ENCODE results near the gene ASNS. TPM values are rescaled to one million over a fixed set of nuclear protein-coding genes. Genes with fewer than 3 reads are reported as not detected.

The ASNS gene
- polyA plus RNA-seq, 1 of the 3 experiments (the other 2 are of a cell fraction) = 11.8 TPM

- no peak overlapping the region for H2AFZ ChIP-seq (ENCODE audit: low read depth)
- H3K79me2 ChIP-seq (ENCODE audit: insufficient read depth) = no peaks in the 10 kb centered on the region
- no peaks in the 10 kb centered on the region for H4K20me1 ChIP-seq (ENCODE audit: insufficient read depth)
- TF ChIP-seq FOXM1 (IDR thresholded peaks at IDR 0.05; ENCODE audit: low read depth) (no peak), ZBTB33 (IDR thresholded peaks at IDR 0.05; ENCODE audit: borderline replicate concordance, low read depth) (no peak), EZH2phosphoT487 (IDR thresholded peaks at IDR 0.05; ENCODE audit: borderline replicate concordance, low read depth) (no peak), NRF1 (IDR thresholded peaks at IDR 0.05; ENCODE audit: low read depth, low read length) (no peak), RAD21 (IDR thresholded peaks at IDR 0.05; ENCODE audit: low read length) (no peak), TAF1 (IDR thresholded peaks at IDR 0.05; ENCODE audit: borderline replicate concordance, low read depth, low read length) (no peak), SIN3A (IDR thresholded peaks at IDR 0.05; ENCODE audit: borderline replicate concordance, low read depth, low read length) (no peak), SMC3 (IDR thresholded peaks at IDR 0.05; ENCODE audit: low read depth, low read length) (no peak), POLR2AphosphoS5 (IDR thresholded peaks at IDR 0.05; ENCODE audit: low read depth, low read length) (no peak), YY1 (IDR thresholded peaks at IDR 0.05; ENCODE audit: low read depth) (no peak), JUND (IDR thresholded peaks at IDR 0.05) (no peak), TEAD4 (IDR thresholded peaks at IDR 0.05; ENCODE audit: borderline replicate concordance, insufficient read depth) (no peak), GABPA (IDR thresholded peaks at IDR 0.05; ENCODE audit: low read depth) (no peak), ELF1 (IDR thresholded peaks at IDR 0.05) (no peak), MXI1 (IDR thresholded peaks at IDR 0.05; ENCODE audit: low read depth, low read length) (no peak), FOSL2 (IDR thresholded peaks at IDR 0.05; ENCODE audit: borderline replicate concordance, low read depth) (no peak), MAX (IDR thresholded peaks at IDR 0.05; ENCODE audit: low read depth) (no peak)
- H3K4me1 ChIP-seq (ENCODE audit: control insufficient read depth in 1 of 2, insufficient read depth in 2 of 2, low read depth in 1 of 2, low read length in 1 of 2) = no peaks in the 10 kb centered on the region
- no peak overlapping the region for H3K4me3 ChIP-seq (ENCODE audit: low read depth in 2 of 2, low read length in 1 of 2)
- no peak overlapping the region for H3K27ac ChIP-seq (ENCODE audit: low read depth in 2 of 2, low read length in 1 of 2)
- H3K9ac ChIP-seq = no peak overlapping the region
- no peaks in the 10 kb centered on the region for H3K36me3 ChIP-seq (replicated peaks in 1 of 2; ENCODE audit: control insufficient read depth in 1 of 2, insufficient read depth in 2 of 2, low read length in 1 of 2)
- DNase-seq = no peak
- H3K9me2 ChIP-seq = 0 out of 2 replicates have a peak, but pooled peaks cover 3% of the 10 kb centered on the region
- no peak overlapping the region for H3K4me2 ChIP-seq
- POLR2A ChIA-PET = no interaction called here
- CTCF ChIA-PET = interaction anchor here (1.4 to 1.8 kb wide), 2 partner anchors 17 to 27 kb away, joined by 5 to 13 read pairs; no protein-coding TSS in a partner anchor
- no peaks in the 10 kb centered on the region for H3F3A ChIP-seq (replicated peaks; ENCODE audit: insufficient read depth)
- peaks cover 5% of the 10 kb centered on the region; the same call in 1 of the 2 replicates for H3K27me3 ChIP-seq (ENCODE audit: insufficient read depth)
- no peaks in the 10 kb centered on the region for H3K9me3 ChIP-seq
Measured at GRCh38 chr7:97819161-97819560, 53.0 kb downstream of the ASNS start.

GRCh38 chr7:97818066-97818663 lies 54.0 kb downstream of the ASNS start:
- ChIA-PET CTCF (interaction anchor here (0.7 to 1.8 kb wide), 4 partner anchors 15 to 714 kb away, joined by 3 to 13 read pairs (median 8); no protein-coding TSS in a partner anchor), POLR2A (no interaction called here)
- Histone ChIP-seq H4K20me1 (ENCODE audit: insufficient read depth) (no peaks in the 10 kb centered on the region), H3K27me3 (ENCODE audit: insufficient read depth) (no peaks in the 10 kb centered on the region), H2AFZ (ENCODE audit: low read depth) (no peak overlapping the region), H3F3A (replicated peaks; ENCODE audit: insufficient read depth) (no peaks in the 10 kb centered on the region), H3K36me3 (replicated peaks in 1 of 2; ENCODE audit: control insufficient read depth in 1 of 2, insufficient read depth in 2 of 2, low read length in 1 of 2) (no peaks in the 10 kb centered on the region), H3K27ac (ENCODE audit: low read depth in 2 of 2, low read length in 1 of 2) (no peak overlapping the region), H3K4me2 (no peak overlapping the region), H3K9ac (no peak overlapping the region), H3K4me1 (ENCODE audit: control insufficient read depth in 1 of 2, insufficient read depth in 2 of 2, low read depth in 1 of 2, low read length in 1 of 2) (no peaks in the 10 kb centered on the region), H3K79me2 (ENCODE audit: insufficient read depth) (no peaks in the 10 kb centered on the region), H3K9me2 (0 out of 2 replicates have a peak, but pooled peaks cover 3% of the 10 kb centered on the region), H3K9me3 (no peaks in the 10 kb centered on the region), H3K4me3 (ENCODE audit: low read depth in 2 of 2, low read length in 1 of 2) (no peak overlapping the region)
- DNase-seq = no peak
- 3% methylated on average over 5 of the region's 5 CpGs for WGBS (ENCODE audit: low lambda C conversion rate)
- TF ChIP-seq FOSL2 (IDR thresholded peaks at IDR 0.05; ENCODE audit: borderline replicate concordance, low read depth) (no peak), TCF12 (IDR thresholded peaks at IDR 0.05) (no peak), EZH2phosphoT487 (IDR thresholded peaks at IDR 0.05; ENCODE audit: borderline replicate concordance, low read depth) (no peak), SIN3A (IDR thresholded peaks at IDR 0.05; ENCODE audit: borderline replicate concordance, low read depth, low read length) (no peak), POLR2AphosphoS5 (IDR thresholded peaks at IDR 0.05; ENCODE audit: low read depth, low read length) (no peak), FOXJ3 (CRISPR knock-in tag; IDR thresholded peaks at IDR 0.05) (no peak), TAF1 (IDR thresholded peaks at IDR 0.05; ENCODE audit: borderline replicate concordance, low read depth, low read length) (no peak), USF1 (IDR thresholded peaks at IDR 0.05; ENCODE audit: borderline replicate concordance, low read depth) (no peak), MXI1 (IDR thresholded peaks at IDR 0.05; ENCODE audit: low read depth, low read length) (no peak), FOXM1 (IDR thresholded peaks at IDR 0.05; ENCODE audit: low read depth) (no peak), RAD21 (IDR thresholded peaks at IDR 0.05; ENCODE audit: low read length) (no peak), REST (IDR thresholded peaks at IDR 0.05; ENCODE audit: low read depth, low read length) (no peak)

All from SK-N-SH (cell line).